OCI-LY1 (cell line): Measurements from ENCODE around the gene HOXD4.

Experiments used
- CTCF ChIP-seq: fragments of 200-600 bp; sonication (generic), shearing (Covaris generic); IDR thresholded peaks from 2 replicates; pipeline ENCODE4 v1.5.1; 2017; ENCODE audit warnings: mild to moderate bottlenecking, antibody characterized with exemption, low read length, moderate library complexity, mixed read lengths
- EZH2 ChIP-seq: fragments of 200-600 bp; sonication (generic), shearing (Covaris generic); IDR thresholded peaks from 2 replicates; pipeline ENCODE4 v1.8.0; 2017; ENCODE audit warnings: borderline replicate concordance, mixed run types, mild to moderate bottlenecking, antibody characterized with exemption, low read length, moderate library complexity, mixed read lengths

DNA sequence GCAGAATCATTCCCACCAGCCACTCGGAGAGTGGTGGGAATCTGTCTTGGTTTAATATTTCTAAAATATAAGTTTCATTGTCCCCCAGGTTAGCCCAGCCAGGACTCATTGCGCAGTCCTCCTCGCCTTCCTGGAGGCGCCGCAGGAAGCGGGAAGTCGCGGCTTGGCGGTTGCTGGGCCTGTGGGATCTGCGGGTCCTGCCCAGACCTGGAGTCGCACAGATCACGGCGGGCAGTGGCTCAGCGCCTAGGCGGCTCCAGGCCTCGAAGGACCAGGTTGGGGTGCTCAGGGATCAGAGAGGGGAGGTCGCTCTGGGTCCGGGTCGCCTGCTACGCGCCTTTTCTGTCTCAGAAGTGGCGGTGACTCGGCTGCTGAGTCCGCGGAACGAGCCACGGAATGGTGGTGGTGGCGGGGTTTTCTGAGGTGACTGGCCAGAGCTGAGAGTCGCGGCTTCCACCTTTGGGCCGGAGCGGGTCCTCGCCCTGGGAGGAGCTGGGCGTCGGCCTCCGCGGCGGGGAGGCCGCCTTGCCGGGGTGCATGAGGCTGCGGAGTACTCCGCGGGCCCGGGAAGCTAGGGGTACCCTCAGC, 8.4 kb downstream of the HOXD4 start:
- TF ChIP-seq CTCF, result no peak
- TF ChIP-seq EZH2, result no peak
